GM21619 (cell line): Measurements from ENCODE around the gene SREK1IP1.

ENCODE experiments used
- ATAC-seq: cut with Tn5 transposase; IDR thresholded peaks from one replicate; pipeline ENCODE4 v1.9.1; 2021; ENCODE audit not compliant: unreplicated experiment

SREK1IP1 gene

GRCh38 chr5:64768358-64769312, at the start of gene SREK1IP1, which contains the start of gene CWC27:
SREK1IP1 (minus strand) TSS chr5:64768691; CDS start chr5:64768517, 174 bp downstream.
CWC27 (plus strand) TSS chr5:64768930; CDS start chr5:64769147, 217 bp downstream.
- ATAC-seq, result peak; percentile 97

- no peak for ATAC-seq
These were observed 49.8 kb upstream of the SREK1IP1 start for GRCh38 chr5:64818245-64818644.

GRCh38 chr5:64814073-64814472, 45.6 kb upstream of the SREK1IP1 start:
- peak; percentile 95 for ATAC-seq

- peak; percentile 44 for ATAC-seq
These were observed 42.7 kb upstream of the SREK1IP1 start for GRCh38 chr5:64811050-64811640.

- ATAC-seq, result no peak
These were observed 39.0 kb upstream of the SREK1IP1 start for GRCh38 chr5:64807520-64807919.

- ATAC-seq, result no peak
These were observed 38.0 kb upstream of the SREK1IP1 start for GRCh38 chr5:64806537-64806936.

GRCh38 chr5:64800926-64801325, 32.4 kb upstream of the SREK1IP1 start:
- ATAC-seq, result no peak

DNA sequence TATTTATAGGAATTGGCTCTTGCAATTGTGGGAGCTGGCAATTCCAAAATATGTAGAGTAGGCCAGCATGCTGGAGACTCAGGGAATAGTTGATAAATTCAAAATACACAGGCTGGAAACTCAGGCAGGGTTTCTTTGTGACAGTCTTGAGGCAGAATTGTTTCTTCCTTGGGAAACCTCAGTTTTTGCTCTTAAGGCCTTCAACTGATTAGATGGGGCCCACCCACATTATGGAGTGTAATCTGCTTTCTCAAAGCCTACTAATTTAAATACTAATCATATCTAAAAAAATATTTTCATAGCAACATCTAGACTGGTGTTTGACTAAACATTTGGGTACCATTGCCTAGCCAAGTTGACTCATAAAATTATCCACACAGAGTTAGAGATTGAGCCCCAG, 27.8 kb upstream of the SREK1IP1 start:
- ATAC-seq, result no peak

- no peak for ATAC-seq
These were observed 25.7 kb upstream of the SREK1IP1 start for GRCh38 chr5:64794053-64794770.

DNA sequence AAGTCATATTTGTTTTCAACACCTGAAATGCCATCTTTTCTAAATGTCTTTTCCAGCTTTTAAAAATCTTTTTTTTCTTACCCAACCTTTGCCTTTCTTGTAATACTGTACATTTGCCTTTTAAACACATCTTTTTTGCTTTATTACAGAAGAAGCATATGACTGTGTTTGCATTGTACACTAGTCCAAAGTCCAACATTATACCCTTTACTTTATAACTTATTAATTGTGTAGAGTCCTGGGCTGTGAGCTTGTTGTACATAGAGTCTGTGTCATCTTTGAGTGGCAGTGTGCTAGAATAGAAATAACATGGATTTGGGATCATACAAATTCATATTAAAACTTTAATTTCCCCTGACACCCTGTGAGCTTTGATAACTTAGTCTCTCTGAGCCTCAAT, 24.0 kb upstream of the SREK1IP1 start:
- no peak for ATAC-seq

DNA sequence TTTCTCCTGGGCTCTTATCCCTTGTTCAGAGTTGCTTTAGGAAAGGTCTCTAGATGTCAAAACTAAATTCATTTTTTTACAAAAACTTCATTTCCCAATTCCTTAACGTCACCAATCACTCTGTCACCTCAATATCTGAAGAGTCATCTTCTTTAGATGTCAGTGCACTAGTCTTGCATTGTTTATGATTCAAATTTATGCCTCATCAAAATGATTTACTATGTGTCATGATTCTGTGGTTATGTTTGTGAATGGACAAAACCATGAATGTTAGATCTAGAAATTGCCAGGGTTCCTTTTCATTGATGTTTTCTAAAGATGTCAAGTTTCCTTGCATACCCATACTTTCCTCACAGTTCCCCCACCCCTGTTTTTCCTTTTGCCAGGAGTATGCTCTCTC, 21.7 kb upstream of the SREK1IP1 start:
- ATAC-seq, result no peak

DNA sequence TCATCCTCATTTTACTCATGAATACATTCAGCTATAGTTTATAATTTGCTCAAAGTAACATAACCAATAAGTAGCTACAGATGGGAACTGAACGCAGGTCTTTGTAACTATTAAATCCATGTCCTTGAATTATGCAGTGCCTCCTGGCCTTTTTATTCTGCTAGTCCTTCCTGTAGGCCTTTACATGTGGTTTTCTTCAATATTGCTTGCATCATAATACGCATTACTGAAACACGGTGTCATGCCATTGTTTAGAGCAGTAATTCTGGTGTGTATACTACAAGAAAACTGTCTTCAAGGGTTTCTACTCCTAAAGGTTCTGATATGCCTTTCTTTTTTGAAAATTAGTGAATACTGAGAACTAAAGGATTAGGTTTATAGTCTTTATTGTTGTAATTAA, 21.0 kb upstream of the SREK1IP1 start:
- ATAC-seq, result no peak

- ATAC-seq, result no peak
These were observed 19.7 kb upstream of the SREK1IP1 start for GRCh38 chr5:64788156-64788555.

GRCh38 chr5:64786372-64786771, 17.9 kb upstream of the SREK1IP1 start:
- ATAC-seq, result no peak

DNA sequence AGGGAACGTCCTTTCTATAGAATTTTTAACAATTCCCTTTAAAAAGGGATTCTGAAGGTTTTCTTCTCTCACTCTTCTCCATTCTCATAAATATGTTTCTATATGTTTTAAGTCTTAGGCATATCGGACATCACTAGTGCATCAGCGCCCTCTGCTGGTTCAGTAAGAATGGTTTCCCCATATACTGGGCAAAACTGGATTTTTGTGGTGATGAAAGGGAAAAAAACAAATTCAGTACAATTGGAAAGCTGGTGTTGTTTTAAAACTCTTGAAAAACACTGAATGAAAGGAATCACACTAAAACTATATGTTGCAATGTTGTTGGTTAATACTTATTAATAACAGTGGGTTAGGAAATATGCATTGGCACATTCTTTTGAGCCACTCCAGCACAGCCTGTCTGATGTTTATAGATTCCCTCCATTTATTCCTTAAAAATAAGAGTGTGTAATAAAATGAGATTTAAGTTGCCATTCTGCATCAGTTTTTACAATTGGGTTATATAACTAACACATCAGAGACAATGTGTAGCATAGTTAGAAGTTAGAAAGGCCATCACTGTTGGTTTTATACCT, 16.0 kb upstream of the SREK1IP1 start:
- ATAC-seq, result peak; percentile 86

GRCh38 chr5:64775291-64775690, 6.8 kb upstream of the SREK1IP1 start:
- ATAC-seq, result no peak

GRCh38 chr5:64773533-64773932, 5.0 kb upstream of the SREK1IP1 start:
- ATAC-seq, result no peak

DNA sequence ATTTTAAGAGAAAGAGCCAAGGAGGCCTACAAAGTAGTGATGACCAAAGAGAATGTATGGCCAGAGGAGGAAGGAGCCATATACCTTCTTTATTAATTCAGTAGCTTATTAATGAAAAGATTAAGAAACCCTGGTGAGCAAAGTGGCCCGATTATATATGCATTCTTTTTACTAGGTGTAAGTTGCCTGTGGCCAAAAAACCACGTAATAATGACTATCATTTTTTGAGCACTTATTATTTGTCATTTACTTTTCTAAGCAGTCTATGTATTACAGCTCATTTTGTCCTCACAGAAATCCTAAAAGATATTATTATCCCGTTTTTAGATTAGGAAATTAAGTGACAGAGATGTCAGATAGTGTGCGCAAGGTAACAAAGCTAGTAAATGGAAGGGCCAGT, 3.2 kb upstream of the SREK1IP1 start:
- ATAC-seq, result no peak

DNA sequence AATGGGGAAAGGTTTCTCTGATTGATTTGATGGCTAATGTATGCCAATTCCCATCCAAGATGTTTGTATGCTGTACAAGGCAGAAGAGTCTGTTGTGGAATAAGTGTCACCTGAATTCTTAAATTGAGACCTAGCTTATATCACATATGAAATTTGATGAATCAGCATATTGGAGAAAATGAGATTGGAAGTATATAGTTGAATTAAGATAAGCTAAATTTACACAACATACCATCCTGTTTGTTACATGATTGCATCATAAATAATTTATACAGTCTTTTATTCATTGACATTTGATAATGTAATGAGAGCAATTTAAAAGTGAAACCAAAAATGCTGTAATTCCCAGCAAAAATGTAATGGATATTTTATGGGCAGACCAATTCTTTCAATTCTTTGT, 1.4 kb upstream of the SREK1IP1 start:
- no peak for ATAC-seq

DNA sequence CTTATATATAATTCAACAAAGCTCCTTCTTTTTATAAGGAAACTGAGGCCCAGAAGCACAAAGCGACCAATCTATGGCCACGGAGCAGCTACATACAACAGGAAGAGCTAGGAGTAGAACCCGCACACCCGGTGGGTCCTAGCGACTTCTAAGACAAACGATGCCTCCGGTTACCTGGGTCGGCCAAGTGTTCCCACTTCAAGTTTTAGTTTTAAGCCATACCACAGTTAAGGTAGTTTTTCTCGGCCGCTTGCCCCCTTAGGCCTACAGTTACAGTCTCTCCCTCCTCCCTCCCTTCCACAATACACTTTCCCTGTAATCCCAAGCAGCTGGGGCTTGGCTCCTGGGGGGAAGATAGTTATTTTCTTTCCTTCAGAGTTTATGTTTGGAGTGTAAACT, 533 bp downstream of the SREK1IP1 start:
- ATAC-seq, result peak; percentile 10

- no peak for ATAC-seq
These were observed 1.6 kb downstream of the SREK1IP1 start for GRCh38 chr5:64766941-64767340.
